GM12878 (cell line): ENCODE data around the gene SP3.

ENCODE experiments used
- DPF2 ChIP-seq: fragments of 450-650 bp; IDR thresholded peaks from 2 replicates; pipeline ENCODE4 v1.6.1; 2017; ENCODE audit warnings: mild to moderate bottlenecking
- EGR1 ChIP-seq, 2 experiments: IDR thresholded peaks; 1 replicate in 1 of 2; 2 replicates in 1 of 2; pipeline ENCODE4 v1.6.1; 2011 to 2012; ENCODE audit warnings: low read depth in 2 of 2, low read length in 2 of 2, borderline replicate concordance in 1 of 2, mild to moderate bottlenecking in 1 of 2, moderate library complexity in 1 of 2
- EZH2 ChIP-seq: IDR thresholded peaks from 2 replicates; pipeline ENCODE4 v1.6.1; 2012; ENCODE audit warnings: low read depth, mild to moderate bottlenecking, control low read depth, inconsistent platforms, low read length, borderline replicate concordance; ENCODE audit not compliant: control insufficient read depth
- GABPA ChIP-seq: IDR thresholded peaks from 2 replicates; pipeline ENCODE4 v1.6.1; 2014; ENCODE audit warnings: antibody characterized with exemption, low read depth, mild to moderate bottlenecking, inconsistent platforms
- JUNB ChIP-seq: IDR thresholded peaks from 2 replicates; pipeline ENCODE4 v1.6.1; 2016; ENCODE audit warnings: antibody characterized with exemption, mild to moderate bottlenecking

DNA sequence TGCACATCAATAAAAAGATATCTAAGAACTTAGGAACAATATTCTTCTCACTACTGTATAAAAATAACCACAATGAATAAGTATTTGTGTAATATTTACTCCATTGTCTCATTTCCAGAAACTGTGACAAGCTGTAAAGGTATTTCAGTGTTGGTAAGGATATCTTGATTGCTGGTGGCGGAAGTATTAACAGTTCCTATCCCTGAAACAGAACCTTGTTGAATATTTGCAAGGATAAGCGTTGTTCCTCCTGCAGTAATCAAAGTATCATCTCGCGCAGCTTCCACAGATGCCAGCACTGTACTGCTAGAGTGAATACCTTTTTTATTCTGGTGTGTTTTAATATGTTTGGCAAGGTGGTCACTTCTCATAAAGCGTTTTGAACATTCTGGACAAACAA, 55.3 kb downstream of the SP3 start:
- TF ChIP-seq JUNB, result no peak
- no peak for TF ChIP-seq DPF2
- TF ChIP-seq EGR1 (IDR thresholded peaks at IDR 0.05; ENCODE audit: borderline replicate concordance in 1 of 2, low read depth in 2 of 2, low read length in 2 of 2), result no peak
- no peak for TF ChIP-seq EZH2
- no peak for TF ChIP-seq GABPA
